Mesodermal cell (in vitro differentiated cells): ENCODE data around the gene FLT4.

ENCODE experiments used
- H3K27ac ChIP-seq: 2 replicates; pipeline ENCODE4 v1.7.0; 2013; ENCODE audit warnings: mild to moderate bottlenecking, low read depth, low read length, moderate library complexity; ENCODE audit not compliant: severe bottlenecking
- H3K36me3 ChIP-seq: 2 replicates; pipeline ENCODE4 v1.7.1; 2013; ENCODE audit warnings: mild to moderate bottlenecking, low read length, moderate library complexity; ENCODE audit not compliant: control insufficient read depth, insufficient read depth
- H3K4me1 ChIP-seq: one replicate; pipeline ENCODE4 v1.7.1; 2013; ENCODE audit warnings: mild to moderate bottlenecking, low read length; ENCODE audit not compliant: insufficient read depth, control insufficient read depth, poor library complexity, severe bottlenecking
- H3K4me3 ChIP-seq: 2 replicates; pipeline ENCODE4 v1.7.0; 2013; ENCODE audit warnings: low read length, control low read depth, mild to moderate bottlenecking; ENCODE audit not compliant: insufficient read depth, poor library complexity, severe bottlenecking; ENCODE audit errors: extremely low read depth
- H3K9me3 ChIP-seq: 2 replicates; pipeline ENCODE4 v1.7.1; 2013; ENCODE audit warnings: mild to moderate bottlenecking, low read length, moderate library complexity; ENCODE audit not compliant: control insufficient read depth
- WGBS, 2 experiments: methylation state at CpG; one replicate each; pipeline ENCODE4 v1.1.5; 2013; ENCODE audit warnings: missing lambda C conversion rate in 2 of 2; ENCODE audit not compliant: insufficient coverage in 2 of 2; 5-methylcytosine and 5-hydroxymethylcytosine counted together

The FLT4 gene

GRCh38 chr5:180624587-180624986 lies 24.8 kb downstream of the FLT4 start:
- H3K36me3 ChIP-seq = no peaks in the 10 kb centered on the region
- no peak overlapping the region for H3K27ac ChIP-seq
- no peaks in the 10 kb centered on the region for H3K4me1 ChIP-seq
- H3K4me3 ChIP-seq = no peak overlapping the region
- 82 to 92% methylated on average over 3 to 4 of the region's 5 CpGs for WGBS, 2 experiments
- no peaks in the 10 kb centered on the region for H3K9me3 ChIP-seq

DNA sequence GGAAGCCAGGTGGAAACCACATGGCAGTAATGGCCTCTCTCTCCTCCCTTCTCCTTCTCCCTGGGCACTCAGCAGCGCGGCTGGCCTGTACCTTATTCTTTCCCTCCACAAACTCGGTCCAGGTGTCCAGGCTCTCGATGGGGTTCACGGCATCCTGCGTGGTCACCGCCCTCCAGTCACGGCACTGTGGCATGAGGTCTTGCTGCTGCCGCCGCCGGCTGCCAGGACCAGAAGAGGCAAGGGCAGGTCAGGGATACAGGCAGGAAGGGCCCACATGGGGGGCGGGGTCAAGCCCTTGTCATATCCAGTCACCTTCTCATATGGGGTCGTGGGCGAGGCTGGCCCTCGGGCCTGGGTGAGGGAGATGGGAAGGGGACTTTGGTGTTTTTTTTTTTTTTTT lies 25.6 kb downstream of the FLT4 start:
- no peak overlapping the region for H3K4me3 ChIP-seq
- H3K27ac ChIP-seq = no peak overlapping the region
- H3K9me3 ChIP-seq = no peaks in the 10 kb centered on the region
- 93 to 97% methylated on average over 11 of the region's 15 CpGs for WGBS, 2 experiments
- no peaks in the 10 kb centered on the region for H3K4me1 ChIP-seq
- H3K36me3 ChIP-seq = no peaks in the 10 kb centered on the region

DNA sequence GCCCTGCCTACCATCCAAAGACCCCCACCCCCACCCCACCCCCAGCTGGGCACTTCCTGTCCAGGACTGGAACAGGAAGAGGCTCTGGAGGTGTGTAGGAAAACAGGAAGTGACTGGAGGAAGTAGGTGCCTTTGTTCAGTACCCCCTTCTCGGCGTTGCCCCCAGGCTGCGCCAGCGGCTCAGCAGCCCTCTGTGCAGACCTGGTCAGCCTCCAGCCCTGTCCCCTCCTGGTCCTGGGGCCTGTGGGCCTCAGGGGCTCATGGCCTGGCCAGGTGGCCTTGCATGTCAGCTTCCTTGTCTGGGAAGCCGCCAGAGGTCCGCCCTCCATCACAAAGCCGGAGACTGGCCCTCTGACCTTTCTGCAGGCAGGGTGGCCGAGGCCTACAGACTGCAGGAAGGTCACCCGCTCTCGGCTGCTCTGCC lies 26.0 kb downstream of the FLT4 start:
- no peak overlapping the region for H3K27ac ChIP-seq
- no peaks in the 10 kb centered on the region for H3K36me3 ChIP-seq
- no peaks in the 10 kb centered on the region for H3K4me1 ChIP-seq
- no peak overlapping the region for H3K4me3 ChIP-seq
- H3K9me3 ChIP-seq = no peaks in the 10 kb centered on the region
- WGBS, 2 experiments = 92 to 95% methylated on average over 10 of the region's 10 CpGs

- Histone ChIP-seq H3K27ac (no peak overlapping the region), H3K36me3 (no peaks in the 10 kb centered on the region), H3K4me3 (no peak overlapping the region), H3K4me1 (no peaks in the 10 kb centered on the region), H3K9me3 (no peaks in the 10 kb centered on the region)
- 95 to 96% methylated on average over 3 to 4 of the region's 6 CpGs for WGBS, 2 experiments
Measured at GRCh38 chr5:180622910-180623309, 26.5 kb downstream of the FLT4 start.

- 88 to 96% methylated on average over 32 of the region's 32 CpGs for WGBS, 2 experiments
- Histone ChIP-seq H3K4me1 (no peaks in the 10 kb centered on the region), H3K27ac (no peak overlapping the region), H3K36me3 (peaks cover 4% of the 10 kb centered on the region), H3K9me3 (no peaks in the 10 kb centered on the region), H3K4me3 (no peak overlapping the region)
Measured at GRCh38 chr5:180621311-180621710, 28.1 kb downstream of the FLT4 start.

DNA sequence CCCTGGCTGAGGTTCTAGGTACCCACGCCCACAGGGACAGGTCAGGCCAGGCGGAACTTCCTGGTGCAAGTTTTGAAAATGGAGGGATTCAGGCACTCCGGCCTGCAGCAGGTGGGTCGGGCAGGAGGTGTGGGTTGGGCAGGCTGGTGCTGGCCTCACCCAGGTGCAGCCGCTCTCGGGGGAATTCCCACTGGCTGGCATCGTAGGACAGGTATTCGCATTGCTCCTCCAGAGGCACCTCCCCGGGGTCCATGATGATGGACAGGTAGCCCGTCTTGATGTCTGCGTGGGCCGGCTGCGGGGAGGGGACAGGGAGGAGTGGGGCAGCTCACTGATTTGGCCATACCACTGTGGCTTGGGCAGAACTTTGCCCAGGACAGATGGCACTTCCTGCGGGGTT lies 29.4 kb downstream of the FLT4 start:
- H3K4me3 ChIP-seq = no peak overlapping the region
- WGBS, 2 experiments = 93 to 96% methylated on average over 12 to 14 of the region's 14 CpGs
- H3K4me1 ChIP-seq = no peaks in the 10 kb centered on the region
- H3K9me3 ChIP-seq = no peaks in the 10 kb centered on the region
- H3K36me3 ChIP-seq = peaks cover 6% of the 10 kb centered on the region
- H3K27ac ChIP-seq = no peak overlapping the region

DNA sequence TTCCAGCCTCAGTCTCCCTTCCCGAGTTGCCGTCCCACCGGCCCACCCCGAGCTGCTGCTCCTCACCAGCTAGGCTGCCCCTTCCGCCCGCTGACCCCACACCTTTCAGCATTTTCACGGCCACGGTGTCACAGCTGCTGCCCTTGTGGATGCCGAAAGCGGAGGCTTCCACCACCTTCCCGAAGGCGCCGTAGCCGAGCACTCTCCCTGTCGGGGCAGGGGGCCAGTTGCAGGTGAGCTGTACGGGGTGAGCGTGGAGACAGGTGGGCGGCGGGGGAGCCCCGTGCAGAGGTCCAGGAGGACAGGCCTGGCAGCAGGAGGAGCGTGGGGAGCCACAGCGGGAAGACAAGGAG lies 29.9 kb downstream of the FLT4 start:
- Histone ChIP-seq H3K4me1 (no peaks in the 10 kb centered on the region), H3K27ac (no peak overlapping the region), H3K4me3 (no peak overlapping the region), H3K36me3 (peaks cover 6% of the 10 kb centered on the region), H3K9me3 (no peaks in the 10 kb centered on the region)
- WGBS, 2 experiments = 85 to 88% methylated on average over 22 of the region's 22 CpGs

- Histone ChIP-seq H3K36me3 (peaks cover 6% of the 10 kb centered on the region), H3K27ac (no peak overlapping the region), H3K4me3 (peak overlapping the region; percentile 46), H3K9me3 (no peaks in the 10 kb centered on the region), H3K4me1 (no peaks in the 10 kb centered on the region)
- 4 to 11% methylated on average over 38 to 54 of the region's 90 CpGs for WGBS, 2 experiments
Measured at GRCh38 chr5:180618829-180619562, 30.4 kb downstream of the FLT4 start.

DNA sequence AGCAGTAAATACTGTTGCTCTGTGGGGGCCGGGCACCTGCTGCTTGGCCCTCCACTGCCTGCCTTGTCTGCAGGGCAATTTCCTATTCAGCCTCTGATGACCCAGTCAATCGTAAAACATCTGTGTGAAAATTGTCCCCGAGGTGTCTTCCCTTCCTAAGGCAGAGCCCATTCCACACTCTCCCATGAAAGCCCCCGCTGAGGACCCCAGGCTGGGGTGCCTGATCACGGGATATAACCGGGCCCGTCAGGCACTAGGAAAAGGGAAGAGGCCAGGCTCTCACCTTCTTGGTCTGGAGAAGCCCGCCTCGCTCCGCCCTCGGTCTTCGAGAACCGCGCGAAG lies 30.9 kb downstream of the FLT4 start:
- H3K36me3 ChIP-seq = peaks cover 6% of the 10 kb centered on the region
- H3K4me3 ChIP-seq = peak overlapping the region; percentile 46
- no peak overlapping the region for H3K27ac ChIP-seq
- H3K4me1 ChIP-seq = no peaks in the 10 kb centered on the region
- no peaks in the 10 kb centered on the region for H3K9me3 ChIP-seq
- WGBS, 2 experiments = 16 to 24% methylated on average over 14 of the region's 15 CpGs

DNA sequence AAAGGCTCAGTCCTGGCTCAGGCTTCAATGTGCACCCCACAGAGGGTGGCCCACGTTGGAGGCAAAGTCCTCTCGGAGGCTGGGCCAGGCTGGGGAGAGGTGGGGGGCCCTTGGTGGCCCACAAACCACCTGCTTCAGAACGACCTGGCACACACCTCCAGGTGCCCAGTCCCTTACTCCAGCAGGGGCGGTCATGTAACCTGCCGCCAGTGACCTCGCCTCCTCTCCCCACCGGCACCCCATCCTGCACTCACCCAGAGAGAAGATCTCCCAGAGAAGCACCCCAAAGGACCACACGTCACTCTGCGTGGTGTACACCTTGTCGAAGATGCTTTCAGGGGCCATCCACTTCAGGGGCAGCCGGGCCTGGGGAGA lies 35.6 kb downstream of the FLT4 start:
- no peak overlapping the region for H3K4me3 ChIP-seq
- H3K36me3 ChIP-seq = peaks cover 6% of the 10 kb centered on the region
- H3K27ac ChIP-seq = no peak overlapping the region
- WGBS, 2 experiments = 85 to 89% methylated on average over 10 to 11 of the region's 11 CpGs
- no peaks in the 10 kb centered on the region for H3K4me1 ChIP-seq
- H3K9me3 ChIP-seq = no peaks in the 10 kb centered on the region

- H3K36me3 ChIP-seq = peaks cover 6% of the 10 kb centered on the region
- H3K4me1 ChIP-seq = peaks cover 1% of the 10 kb centered on the region
- WGBS, 2 experiments = 92 to 94% methylated on average over 13 to 16 of the region's 19 CpGs
- no peak overlapping the region for H3K4me3 ChIP-seq
- H3K27ac ChIP-seq = no peak overlapping the region
- no peaks in the 10 kb centered on the region for H3K9me3 ChIP-seq
Measured at GRCh38 chr5:180613188-180613813, 36.1 kb downstream of the FLT4 start.
